ENCODE data around the gene CCDC57. TPM values are rescaled to one million over a fixed set of nuclear protein-coding genes. Genes with fewer than 3 reads are reported as not detected.

Gene CCDC57
- total and polyA plus RNA-seq, 10 donors: 28.8 to 164 (median 51.9) TPM

- peaks cover 0 to 4% (median under 1%) of the 10 kb centered on the region in 6 donors for H3K4me1 ChIP-seq
- H3K4me3 ChIP-seq: no peak overlapping the region
- H3K27ac ChIP-seq: no peak overlapping the region
- no peak for DNase-seq
- peaks cover 0 to 46% (median 16%) of the 10 kb centered on the region in 6 donors for H3K36me3 ChIP-seq
- no peaks in the 10 kb centered on the region for H3K9me3 ChIP-seq
- intact Hi-C loops (cut with DNase I; ENCODE audit: low total_unique reads): no loop called here
- no peaks in the 10 kb centered on the region for H3K27me3 ChIP-seq (replicated peaks in 1 of 7)
- 90 to 95% (median 92%) methylated on average over 22 to 26 of the region's 26 CpGs for WGBS, 5 donors
- TF ChIP-seq CTCF (IDR thresholded peaks at IDR 0.05 in 8 of 11, conservative IDR thresholded peaks at IDR 0.05 in 3 of 11) (no peak), POLR2AphosphoS5 (IDR thresholded peaks at IDR 0.05) (no peak), POLR2A (IDR thresholded peaks at IDR 0.05) (no peak)
Observed at GRCh38 chr17:82188001-82188961, 24.4 kb downstream of the CCDC57 start.

- Histone ChIP-seq H3K27me3 (replicated peaks in 1 of 7) (no peaks in the 10 kb centered on the region), H3K9me3 (no peaks in the 10 kb centered on the region), H3K4me3 (no peak overlapping the region), H3K36me3 (peaks cover 0 to 46% (median 18%) of the 10 kb centered on the region in 6 donors), H3K4me1 (no peaks in the 10 kb centered on the region), H3K27ac (no peak overlapping the region)
- WGBS, 5 donors: 91 to 97% (median 96%) methylated on average over 8 to 23 of the region's 23 CpGs
- TF ChIP-seq CTCF (IDR thresholded peaks at IDR 0.05 in 8 of 11, conservative IDR thresholded peaks at IDR 0.05 in 3 of 11) (no peak), POLR2A (IDR thresholded peaks at IDR 0.05) (no peak), POLR2AphosphoS5 (IDR thresholded peaks at IDR 0.05) (no peak)
- DNase-seq: no peak
- intact Hi-C loops (cut with DNase I; ENCODE audit: low total_unique reads): no loop called here
Observed at GRCh38 chr17:82187500-82187899, 25.1 kb downstream of the CCDC57 start.

GRCh38 chr17:82186221-82186620 is 26.4 kb downstream of the CCDC57 start:
- H3K27me3 ChIP-seq (replicated peaks in 1 of 7): no peaks in the 10 kb centered on the region
- intact Hi-C loops (cut with DNase I; ENCODE audit: low total_unique reads): no loop called here
- no peaks in the 10 kb centered on the region for H3K4me1 ChIP-seq
- TF ChIP-seq POLR2AphosphoS5 (IDR thresholded peaks at IDR 0.05): no peak
- TF ChIP-seq CTCF (IDR thresholded peaks at IDR 0.05 in 8 of 11, conservative IDR thresholded peaks at IDR 0.05 in 3 of 11): no peak
- TF ChIP-seq POLR2A (IDR thresholded peaks at IDR 0.05): no peak
- H3K27ac ChIP-seq: no peak overlapping the region
- 89 to 98% (median 93%) methylated on average over 15 of the region's 15 CpGs for WGBS, 5 donors
- H3K36me3 ChIP-seq: peaks cover 0 to 53% (median 16%) of the 10 kb centered on the region in 6 donors
- no peak for DNase-seq
- no peaks in the 10 kb centered on the region for H3K9me3 ChIP-seq
- no peak overlapping the region for H3K4me3 ChIP-seq

- H3K4me3 ChIP-seq: no peak overlapping the region
- intact Hi-C loops (cut with DNase I; ENCODE audit: low total_unique reads): no loop called here
- H3K36me3 ChIP-seq: peaks cover 0 to 64% (median 16%) of the 10 kb centered on the region in 6 donors
- WGBS, 5 donors: 87 to 95% (median 94%) methylated on average over 5 of the region's 5 CpGs
- no peaks in the 10 kb centered on the region for H3K9me3 ChIP-seq
- H3K27me3 ChIP-seq (replicated peaks in 1 of 7): no peaks in the 10 kb centered on the region
- no peak overlapping the region for H3K27ac ChIP-seq
- TF ChIP-seq POLR2A (IDR thresholded peaks at IDR 0.05) (no peak), POLR2AphosphoS5 (IDR thresholded peaks at IDR 0.05) (no peak), CTCF (IDR thresholded peaks at IDR 0.05 in 8 of 11, conservative IDR thresholded peaks at IDR 0.05 in 3 of 11) (no peak)
- no peak for DNase-seq
- H3K4me1 ChIP-seq: no peaks in the 10 kb centered on the region
Observed at GRCh38 chr17:82184761-82185160, 27.9 kb downstream of the CCDC57 start.
